Pancreas (tissue), 10 donors: ENCODE measurements around the gene HS3ST4. TPM values are rescaled to one million over a fixed set of nuclear protein-coding genes. Genes with fewer than 3 reads are reported as not detected.

Experiments
- ATAC-seq, 4 donors: fragments of 200-7000 bp; cut with Tn5 transposase; one replicate each; pipeline versions ENCODE4 v1.8.0 to v1.9.1; 2020; ENCODE audit warnings: mild to moderate bottlenecking in 4 of 4, moderate library complexity in 4 of 4
- DNase-seq, 6 donors: peaks; one replicate each; pipeline ENCODE4 v3.0.0-alpha.2; 2020
- FAIRE-seq: peaks from 2 replicates; lab custom pipeline; 2012; peaks lifted over from hg19 to GRCh38; lab: Jason Lieb, UNC
- H3K27ac ChIP-seq, 4 donors: fragments of 200-600 bp; sonication (generic); 1 replicate in 3 of 4; 2 replicates in 1 of 4; pipeline versions ENCODE4 v1.5.0 to v1.8.0; 2020
- H3K27me3 ChIP-seq, 4 donors: fragments of 200-600 bp; one replicate each; pipeline ENCODE4 v1.8.0; 2021
- H3K36me3 ChIP-seq, 3 donors: fragments of 200-600 bp; sonication (generic) in 1 of 3; one replicate each; pipeline versions ENCODE4 v1.5.0 to v1.8.0; 2020 to 2021
- H3K4me1 ChIP-seq, 3 donors: fragments of 200-600 bp; one replicate each; pipeline ENCODE4 v1.8.0; 2021
- H3K4me3 ChIP-seq, 4 donors: fragments of 200-600 bp; sonication (generic) in 2 of 4; one replicate each; pipeline versions ENCODE4 v1.5.0 to v1.8.0; 2020 to 2021
- H3K9me3 ChIP-seq, 4 donors: fragments of 200-600 bp; one replicate each; pipeline ENCODE4 v1.8.0; 2021
- WGBS, 2 donors: extraction: QIAGEN DNeasy Blood & Tissue Kit; methylation state at CpG; one replicate each; pipeline ENCODE4 v1.1.7; 2013; 5-methylcytosine and 5-hydroxymethylcytosine counted together
- intact Hi-C, 3 donors: fragments of 100-400 bp; cut with DNase I; formaldehyde crosslinking; loops; one replicate each; pipeline versions ENCODE4 v1.11.1 to v1.14.2; 2022
- polyA plus RNA-seq, 2 donors: library from polyadenylated mRNA; stranded (reverse); fragments of 200-250 nt; gene quantifications; one replicate each; pipeline ENCODE4 v1.2.3, GENCODE V29; 2013
- total RNA-seq, 6 donors: library from RNA; stranded (reverse); fragmentation: NEBNext Ultra II Directional in 4 of 6; extraction: Animal tissue kit (Norgen Biotek cat#: 25700) in 4 of 6; gene quantifications; one replicate each; pipeline versions ENCODE4 v1.2.1 to v1.2.4, GENCODE V29; 2021 to 2023
- TF ChIP-seq, protein P1 (sequence below), 4 donors: fragments of 200-600 bp; sonication (generic) in 3 of 4; IDR thresholded peaks; one replicate each; pipeline versions ENCODE4 v1.5.0 to v1.8.0; 2021; ENCODE audit warnings: antibody characterized with exemption in 4 of 4
- donor health status: healthy with polysubstance abuse.
- donor health status: DM: no; HTN: no; CAD: no; lungs with moderate emphysema.
- donor health status: DM: no; HTN: no; CAD: no.
- donor health status: control.
- donor health status: control.
- donor health status: Bipolar disorder and iron deficiency.
- donor health status: DM: yes; HTN: yes; CAD: no.
- donor health status: DM: no; HTN: no; CAD: no.
- donor health status: DM: no; HTN: no; CAD: no.
- donor health status: DM: yes; HTN: yes; CAD: no.

HS3ST4 gene
- total and polyA plus RNA-seq, 8 donors, result 0.05 to 0.19 TPM; not detected in 6

- no peak overlapping the region for H3K27ac ChIP-seq
- H3K9me3 ChIP-seq, result no peaks in the 10 kb centered on the region
- TF ChIP-seq, protein P1, sequence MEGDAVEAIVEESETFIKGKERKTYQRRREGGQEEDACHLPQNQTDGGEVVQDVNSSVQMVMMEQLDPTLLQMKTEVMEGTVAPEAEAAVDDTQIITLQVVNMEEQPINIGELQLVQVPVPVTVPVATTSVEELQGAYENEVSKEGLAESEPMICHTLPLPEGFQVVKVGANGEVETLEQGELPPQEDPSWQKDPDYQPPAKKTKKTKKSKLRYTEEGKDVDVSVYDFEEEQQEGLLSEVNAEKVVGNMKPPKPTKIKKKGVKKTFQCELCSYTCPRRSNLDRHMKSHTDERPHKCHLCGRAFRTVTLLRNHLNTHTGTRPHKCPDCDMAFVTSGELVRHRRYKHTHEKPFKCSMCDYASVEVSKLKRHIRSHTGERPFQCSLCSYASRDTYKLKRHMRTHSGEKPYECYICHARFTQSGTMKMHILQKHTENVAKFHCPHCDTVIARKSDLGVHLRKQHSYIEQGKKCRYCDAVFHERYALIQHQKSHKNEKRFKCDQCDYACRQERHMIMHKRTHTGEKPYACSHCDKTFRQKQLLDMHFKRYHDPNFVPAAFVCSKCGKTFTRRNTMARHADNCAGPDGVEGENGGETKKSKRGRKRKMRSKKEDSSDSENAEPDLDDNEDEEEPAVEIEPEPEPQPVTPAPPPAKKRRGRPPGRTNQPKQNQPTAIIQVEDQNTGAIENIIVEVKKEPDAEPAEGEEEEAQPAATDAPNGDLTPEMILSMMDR (IDR thresholded peaks at IDR 0.05), result no peak
- WGBS, 2 donors, result 31 to 39% methylated on average over 1 of the region's 1 CpG
- FAIRE-seq (no peak), DNase-seq (no peak), ATAC-seq (no peak)
- H3K4me1 ChIP-seq, result no peaks in the 10 kb centered on the region
- no peaks in the 10 kb centered on the region for H3K27me3 ChIP-seq
- H3K36me3 ChIP-seq, result no peaks in the 10 kb centered on the region
- intact Hi-C loops, result no loop called here
- no peak overlapping the region for H3K4me3 ChIP-seq
These were observed 463.5 kb downstream of the HS3ST4 start for GRCh38 chr16:26155221-26155620.

DNA sequence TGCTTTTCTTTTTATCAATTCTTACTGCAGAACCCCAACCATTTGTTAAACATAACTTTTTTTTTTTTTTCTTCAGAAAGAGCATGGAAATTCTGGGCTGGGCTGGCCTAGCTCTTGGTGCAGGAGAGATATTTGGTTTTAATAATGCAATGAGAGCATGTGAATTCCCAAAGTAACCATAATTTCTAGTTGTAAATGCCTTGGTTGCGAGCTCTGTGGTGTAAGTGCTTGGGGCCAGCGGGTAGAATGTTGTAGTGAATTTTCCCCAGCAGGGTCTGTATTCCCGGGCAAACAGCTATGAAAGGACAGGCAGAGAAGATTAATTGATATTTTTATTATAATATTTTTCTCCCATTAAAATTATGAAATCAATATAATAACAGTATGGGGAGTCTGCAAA, 465.6 kb downstream of the HS3ST4 start:
- no peaks in the 10 kb centered on the region for H3K36me3 ChIP-seq
- no peak for DNase-seq
- FAIRE-seq, result no peak
- no peaks in the 10 kb centered on the region for H3K4me1 ChIP-seq
- ATAC-seq, result no peak
- no peaks in the 10 kb centered on the region for H3K27me3 ChIP-seq
- 87 to 88% methylated on average over 3 of the region's 3 CpGs for WGBS, 2 donors
- TF ChIP-seq, protein P1 (IDR thresholded peaks at IDR 0.05), result no peak
- no peak overlapping the region for H3K27ac ChIP-seq
- intact Hi-C loops, result no loop called here
- H3K9me3 ChIP-seq, result no peaks in the 10 kb centered on the region
- no peak overlapping the region for H3K4me3 ChIP-seq

- DNase-seq (no peak), FAIRE-seq (no peak), ATAC-seq (no peak)
- Histone ChIP-seq H3K4me3 (no peak overlapping the region), H3K27me3 (no peaks in the 10 kb centered on the region), H3K27ac (no peak overlapping the region), H3K4me1 (no peaks in the 10 kb centered on the region), H3K9me3 (no peaks in the 10 kb centered on the region), H3K36me3 (no peaks in the 10 kb centered on the region)
- intact Hi-C loops, result no loop called here
- WGBS, 2 donors, result 31 to 40% methylated on average over 5 of the region's 5 CpGs
- TF ChIP-seq, protein P1 (IDR thresholded peaks at IDR 0.05), result no peak
These were observed 466.5 kb downstream of the HS3ST4 start for GRCh38 chr16:26158142-26158759.

DNA sequence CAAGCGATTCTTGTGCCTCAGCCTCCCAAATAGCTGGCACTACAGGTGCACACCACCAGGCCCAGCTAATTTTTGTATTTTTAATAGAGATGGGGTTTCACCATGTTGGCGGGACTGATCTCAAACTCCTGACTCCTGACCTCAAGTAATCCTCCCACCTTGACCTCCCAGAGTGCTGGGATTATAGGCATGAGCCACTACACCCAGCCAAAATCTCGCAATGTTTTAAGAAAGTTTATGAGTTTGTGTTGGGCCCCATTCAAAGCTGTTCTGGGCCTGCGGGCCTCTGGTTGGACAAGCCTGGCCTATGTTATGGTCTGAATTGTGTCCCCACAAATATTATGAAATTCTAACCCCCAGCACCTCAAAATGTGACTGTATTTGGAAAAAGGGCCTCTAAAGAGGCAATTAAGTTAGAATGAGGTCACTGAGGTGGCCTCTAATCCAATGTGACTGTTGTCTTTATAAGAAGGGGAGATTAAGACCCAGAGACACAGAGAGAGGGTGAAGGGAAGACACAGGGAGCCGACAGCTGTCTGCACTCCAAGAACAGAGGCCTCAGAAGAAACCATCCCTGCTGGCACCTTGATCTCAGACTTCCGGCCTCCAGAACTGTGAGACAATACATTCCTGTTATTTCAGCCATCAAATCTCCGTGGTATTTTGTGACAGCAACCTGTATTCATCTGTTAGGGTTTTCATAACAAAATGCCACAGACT, 469.9 kb downstream of the HS3ST4 start:
- no peak for ATAC-seq
- no peak overlapping the region for H3K4me3 ChIP-seq
- peaks cover 0 to 3% (median 1%) of the 10 kb centered on the region in 4 donors for H3K27me3 ChIP-seq
- no peak for DNase-seq
- H3K36me3 ChIP-seq, result no peaks in the 10 kb centered on the region
- no peak for FAIRE-seq
- intact Hi-C loops, result no loop called here
- no peak overlapping the region for H3K27ac ChIP-seq
- TF ChIP-seq, protein P1 (IDR thresholded peaks at IDR 0.05), result no peak
- no peaks in the 10 kb centered on the region for H3K4me1 ChIP-seq
- no peaks in the 10 kb centered on the region for H3K9me3 ChIP-seq
- 62 to 74% methylated on average over 7 of the region's 7 CpGs for WGBS, 2 donors

DNA sequence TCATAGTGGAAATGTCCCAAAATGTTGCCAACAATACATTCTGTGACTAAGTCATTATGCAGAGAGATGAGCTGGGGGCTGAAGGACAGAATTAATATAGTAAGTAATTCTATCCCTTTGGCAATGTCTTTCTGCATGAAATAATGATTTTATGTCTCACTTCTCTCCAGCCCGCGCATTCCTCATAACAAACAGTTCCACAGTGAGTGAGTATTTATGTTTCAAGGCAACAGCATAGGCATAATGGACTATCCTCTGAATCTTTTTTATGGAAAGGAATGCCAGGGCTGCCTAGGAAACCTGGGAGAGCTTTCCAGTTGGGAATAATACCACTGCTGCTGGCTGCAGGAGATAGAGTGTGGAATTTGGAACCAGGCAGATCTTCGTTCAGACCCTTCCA, 477.7 kb downstream of the HS3ST4 start:
- Histone ChIP-seq H3K9me3 (no peaks in the 10 kb centered on the region), H3K27me3 (peaks cover 0 to 3% (median 1%) of the 10 kb centered on the region in 4 donors), H3K4me3 (no peak overlapping the region), H3K4me1 (no peaks in the 10 kb centered on the region), H3K27ac (no peak overlapping the region), H3K36me3 (no peaks in the 10 kb centered on the region)
- DNase-seq (no peak), FAIRE-seq (no peak), ATAC-seq (no peak)
- TF ChIP-seq, protein P1 (IDR thresholded peaks at IDR 0.05), result no peak
- intact Hi-C loops, result no loop called here
- WGBS, 2 donors, result 46 to 47% methylated on average over 3 of the region's 3 CpGs
